K562 (cell line): ENCODE results near the gene BFSP2. TPM values are rescaled to one million over a fixed set of nuclear protein-coding genes. Genes with fewer than 3 reads are reported as not detected.
"Not testable (repeated sequence)": the region's sequence is repeated elsewhere in the genome, so short reads cannot be mapped to it uniquely, and the experiment has no call there.

Source experiments
- ATAC-seq: fragments of 200-7000 bp; cut with Tn5 transposase; 3 replicates; pipeline ENCODE4 v1.9.1; 2020; ENCODE audit warnings: moderate library complexity
- BruUV-seq: library from RNA; stranded (reverse); fragments of 400-500 nt; replicated peaks from 2 replicates; lab custom pipeline; 2021; lab: Mats Ljungman, UMichigan
- CTCF ChIA-PET: fragments of 300-600 bp; formaldehyde crosslinking; extraction: SDS; loops from one replicate; lab custom pipeline; 2021; ENCODE audit warnings: low intra/inter-chr PET ratio; lab: Yijun Ruan, JAX
- POLR2A ChIA-PET: fragments of 300-600, 350-650 bp; sonication (Branson Sonifier 250); formaldehyde crosslinking; extraction: SDS; loops from one replicate; lab custom pipeline; 2021; ENCODE audit warnings: antibody characterized with exemption, inconsistent platforms; lab: Yijun Ruan, JAX
- DNase-seq, 4 experiments: peaks; one replicate each; pipeline versions ENCODE4 v3.0.0 to v3.0.0-alpha.2; 2011 to 2018; ENCODE audit warnings: low spot score in 3 of 4, mixed read lengths in 3 of 4; ENCODE audit errors: extremely low read depth in 1 of 4
- FAIRE-seq: peaks from 2 replicates; lab custom pipeline; 2011; peaks lifted over from hg19 to GRCh38; lab: Jason Lieb, UNC
- H2AFZ ChIP-seq: 2 replicates; pipeline ENCODE4 v1.6.0; 2011; ENCODE audit warnings: low read depth, low read length, control low read depth, inconsistent platforms
- H3K27ac ChIP-seq: fragments of 200-600 bp; 3 replicates; pipeline ENCODE4 v1.8.0; 2011; ENCODE audit warnings: low read depth, mild to moderate bottlenecking, control low read depth, inconsistent platforms, low read length, moderate library complexity, mixed read lengths; ENCODE audit errors: extremely low read depth
- H3K27me3 ChIP-seq, 2 experiments: fragments of 300-600 bp in 1 of 2; 2 replicates in 1 of 2; 3 replicates in 1 of 2; pipeline versions ENCODE4 v1.6.0 to v1.8.0; 2011; ENCODE audit warnings: inconsistent platforms in 2 of 2, low read length in 2 of 2, mild to moderate bottlenecking in 1 of 2, mixed read lengths in 1 of 2, moderate library complexity in 1 of 2; ENCODE audit not compliant: control insufficient read depth in 2 of 2, insufficient read depth in 2 of 2
- H3K36me3 ChIP-seq: fragments of 300-600 bp; 3 replicates; pipeline ENCODE4 v1.8.0; 2011; ENCODE audit warnings: mild to moderate bottlenecking, low read length, inconsistent platforms; ENCODE audit not compliant: control insufficient read depth, insufficient read depth
- H3K4me1 ChIP-seq, 2 experiments: fragments of 200-600 bp in 1 of 2; replicated peaks in 1 of 2; 2 replicates in 1 of 2; 3 replicates in 1 of 2; pipeline versions ENCODE4 v1.5.1 to v1.8.0; 2011; ENCODE audit warnings: inconsistent platforms in 2 of 2, low read length in 2 of 2, mild to moderate bottlenecking in 1 of 2, mixed read lengths in 1 of 2, moderate library complexity in 1 of 2; ENCODE audit not compliant: control insufficient read depth in 2 of 2, insufficient read depth in 2 of 2
- H3K4me2 ChIP-seq: 2 replicates; pipeline ENCODE4 v1.6.1; 2011; ENCODE audit warnings: low read length, control low read depth, inconsistent platforms, mixed read lengths; ENCODE audit not compliant: insufficient read depth
- H3K4me3 ChIP-seq: fragments of 200-600 bp; sonication (generic), shearing (Covaris generic); 2 replicates; pipeline ENCODE4 v1.5.1; 2016; ENCODE audit warnings: control low read depth, inconsistent platforms
- H3K79me2 ChIP-seq: fragments of 200-600 bp; 3 replicates; pipeline ENCODE4 v1.8.0; 2011; ENCODE audit warnings: low read length, inconsistent platforms; ENCODE audit not compliant: control insufficient read depth, insufficient read depth
- H3K9ac ChIP-seq, 2 experiments: 2 replicates each; pipeline versions ENCODE4 v1.6.0 to v1.6.1; 2011; ENCODE audit warnings: low read depth in 2 of 2, low read length in 2 of 2, control low read depth in 1 of 2, inconsistent platforms in 1 of 2, mild to moderate bottlenecking in 1 of 2, mixed read lengths in 1 of 2; ENCODE audit not compliant: insufficient read depth in 1 of 2
- H3K9me1 ChIP-seq: one replicate; pipeline ENCODE4 v1.6.0; 2011; ENCODE audit warnings: inconsistent platforms, mild to moderate bottlenecking, low read length, moderate library complexity; ENCODE audit not compliant: control insufficient read depth, insufficient read depth
- H3K9me3 ChIP-seq: replicated peaks from 2 replicates; pipeline ENCODE4 v1.5.1; 2011; ENCODE audit warnings: low read depth, low read length, inconsistent platforms; ENCODE audit not compliant: control insufficient read depth, insufficient read depth
- H4K20me1 ChIP-seq: replicated peaks from 2 replicates; pipeline ENCODE4 v1.6.1; 2011; ENCODE audit warnings: low read length, inconsistent platforms, mixed read lengths; ENCODE audit not compliant: control insufficient read depth, insufficient read depth
- BCOR ChIP-seq: fragments of 450-650 bp; IDR thresholded peaks from 2 replicates; pipeline ENCODE4 v1.6.1; 2016
- NBN ChIP-seq: fragments of 450-650 bp; IDR thresholded peaks from 2 replicates; pipeline ENCODE4 v1.6.1; 2016; ENCODE audit warnings: low read depth, mild to moderate bottlenecking
- ZNF146 ChIP-seq: IDR thresholded peaks from one replicate; pipeline ENCODE4 v1.6.1; 2018; ENCODE audit warnings: missing compliant biosample characterization; ENCODE audit not compliant: unreplicated experiment
- WGBS: fragments of 100-300 bp; shearing (Covaris generic); methylation state at CpG from one replicate; pipeline ENCODE4 v1.1.6; 2016; ENCODE audit warnings: low coverage, mixed read lengths; ENCODE audit not compliant: insufficient coverage; ENCODE audit errors: missing lambda C conversion rate; 5-methylcytosine and 5-hydroxymethylcytosine counted together
- in situ Hi-C: fragments of 300-500 bp; cut with MboI; formaldehyde crosslinking; loops from 4 replicates; pipeline ENCODE4 v1.15.0; 2018; ENCODE audit warnings: inconsistent platforms, mixed read lengths
- intact Hi-C: fragments of 100-400 bp; cut with micrococcal nuclease; formaldehyde crosslinking; loops from 2 replicates; pipeline ENCODE4 v1.14.2; 2022
- polyA plus RNA-seq, 8 experiments: library from polyadenylated mRNA; depleted of rRNA in 4 of 8; stranded (reverse) in 5 of 8; unstranded in 3 of 8; fragments of >200 nt; fragmentation: Nextera tagmentation in 2 of 8; fragmentation: Illumina TruSeq in 1 of 8; extraction: Ambion mirVana in 2 of 8; extraction: Trizol in 1 of 8; gene quantifications; 2 replicates each; pipeline versions ENCODE4 v1.2.1 to v1.2.3, GENCODE V29; 2011 to 2014; ENCODE audit warnings: inconsistent platforms in 1 of 8, missing spikeins in 1 of 8
- total RNA-seq, 7 experiments: library from RNA; depleted of rRNA in 6 of 7; stranded (reverse); fragments of >200 nt in 6 of 7; fragmentation: Illumina TruSeq in 2 of 7; extraction: Trizol in 2 of 7; gene quantifications; 2 replicates each; pipeline versions ENCODE4 v1.2.1 to v1.2.3, GENCODE V29; 2011 to 2021; ENCODE audit warnings: low replicate concordance in 1 of 7

The BFSP2 gene
- total and polyA plus RNA-seq, 9 of the 15 experiments (the other 6 are each of a cell fraction or from before 2014, with no cell fraction given) = not detected

DNA sequence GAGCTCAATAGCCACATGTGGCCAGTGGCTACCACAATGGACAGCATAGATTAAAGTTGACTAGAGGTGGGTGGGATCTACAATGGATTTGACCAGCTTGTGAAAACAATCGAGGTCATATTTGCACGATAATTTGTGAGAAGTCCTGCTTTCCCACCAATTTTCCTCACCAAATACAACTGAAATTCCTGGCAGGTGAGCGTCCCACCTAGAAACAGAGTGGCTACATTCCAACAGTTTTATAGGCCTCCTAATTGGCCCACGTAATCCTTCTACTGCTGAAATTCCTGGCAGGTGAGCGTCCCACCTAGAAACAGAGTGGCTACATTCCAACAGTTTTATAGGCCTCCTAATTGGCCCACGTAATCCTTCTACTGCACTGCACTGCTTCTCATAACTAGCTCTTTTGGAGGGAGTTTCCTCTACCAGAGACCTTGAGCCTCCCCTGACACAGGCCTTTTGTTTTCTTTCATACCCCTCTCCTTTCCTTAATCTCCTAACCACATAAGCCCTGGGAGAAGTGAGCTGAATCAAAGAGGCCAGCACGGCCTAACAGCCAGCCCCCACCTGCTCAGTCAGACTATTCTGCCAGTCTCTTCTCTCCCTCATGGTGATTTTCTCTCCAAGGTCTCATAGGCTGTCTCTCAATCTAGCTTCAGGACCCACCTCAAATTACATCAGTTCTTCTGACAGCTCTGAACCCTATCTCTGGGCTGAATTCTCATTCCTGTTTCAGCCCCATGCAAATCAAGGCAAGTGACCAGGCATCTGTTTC, 80.2 kb downstream of the BFSP2 start:
- no peak for TF ChIP-seq NBN
- Histone ChIP-seq H3K79me2 (no peaks in the 10 kb centered on the region), H3K4me2 (no peak overlapping the region), H3K27me3 (peaks cover 0 to 7% of the 10 kb centered on the region in 2 experiments; a peak in 2 of 5 replicates), H3K9me3 (no peaks in the 10 kb centered on the region), H3K4me1 (no peaks in the 10 kb centered on the region), H3K9me1 (no peaks in the 10 kb centered on the region), H3K36me3 (no peaks in the 10 kb centered on the region), H3K4me3 (no peak overlapping the region), H3K9ac (no peak overlapping the region), H3K27ac (no peak overlapping the region), H4K20me1 (no peaks in the 10 kb centered on the region), H2AFZ (no peak overlapping the region)
- POLR2A ChIA-PET = interaction anchor here (0.7 to 0.8 kb wide), 2 partner anchors 11 to 196 kb away, joined by 3 read pairs; no protein-coding TSS in a partner anchor
- in situ Hi-C loops (no loop called here), intact Hi-C loops (no loop called here)
- FAIRE-seq = no peak
- BruUV-seq = no TSS peak
- CTCF ChIA-PET = no interaction called here
- 0% methylated on average over 7 of the region's 7 CpGs for WGBS
- ATAC-seq = no peak
- DNase-seq = no peak

DNA sequence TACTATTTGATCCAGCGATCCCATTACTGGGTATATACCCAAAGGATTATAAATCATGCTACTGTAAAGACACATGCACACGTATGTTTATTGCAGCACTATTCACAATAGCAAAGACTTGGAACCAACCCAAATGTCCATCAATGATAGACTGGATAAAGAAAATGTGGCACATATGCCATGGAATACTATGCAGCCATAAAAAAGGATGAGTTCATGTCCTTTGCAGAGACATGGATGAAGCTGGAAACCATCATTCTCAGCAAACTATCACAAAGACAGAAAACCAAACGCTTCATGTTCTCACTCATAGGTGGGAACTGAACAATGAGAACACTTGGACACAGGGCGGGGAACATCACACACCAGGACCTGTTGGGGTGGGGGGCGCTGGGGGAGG, 82.6 kb downstream of the BFSP2 start:
- ATAC-seq, H3K4me3 ChIP-seq, in situ Hi-C loops, BruUV-seq, H3K9me3 ChIP-seq, H3K36me3 ChIP-seq, POLR2A ChIA-PET, FAIRE-seq, H3K27ac ChIP-seq, H2AFZ ChIP-seq, H3K79me2 ChIP-seq, H3K9ac ChIP-seq, H3K4me2 ChIP-seq, intact Hi-C loops, CTCF ChIA-PET, DNase-seq, H4K20me1 ChIP-seq, H3K9me1 ChIP-seq, H3K4me1 ChIP-seq, H3K27me3 ChIP-seq: not testable (repeated sequence)
- WGBS = 7% methylated on average over 2 of the region's 5 CpGs
- TF ChIP-seq BCOR (0 out of 2 replicates have a peak, but pooled peaks have one; percentile 10), ZNF146 (CRISPR knock-in tag) (peak; percentile 52)
